ENCODE measurements around the gene KIF21A.
"Not testable (repeated sequence)": the region's sequence is repeated elsewhere in the genome, so short reads cannot be mapped to it uniquely, and the experiment has no call there.

KIF21A gene

GRCh38 chr12:39331539-39332261, 111.2 kb downstream of the KIF21A start:
- intact Hi-C loops (cut with micrococcal nuclease) = no loop called here
- Mint-ChIP-seq H3K27me3 (no peaks in the 10 kb centered on the region), H3K36me3 (ENCODE audit: low read depth) (no peaks in the 10 kb centered on the region), H3K4me1 (ENCODE audit: low read depth) (no peaks in the 10 kb centered on the region), H3K27ac (no peak overlapping the region), H3K9me3 (no peaks in the 10 kb centered on the region), H3K4me3 (no peak overlapping the region)

GRCh38 chr12:39329876-39330275, 113.0 kb downstream of the KIF21A start:
- no peaks in the 10 kb centered on the region for H3K9me3 Mint-ChIP-seq
- intact Hi-C loops (cut with micrococcal nuclease) = no loop called here
- H3K27ac Mint-ChIP-seq = no peak overlapping the region
- no peaks in the 10 kb centered on the region for H3K27me3 Mint-ChIP-seq
- no peak overlapping the region for H3K4me3 Mint-ChIP-seq
- no peaks in the 10 kb centered on the region for H3K4me1 Mint-ChIP-seq (ENCODE audit: low read depth)
- no peaks in the 10 kb centered on the region for H3K36me3 Mint-ChIP-seq (ENCODE audit: low read depth)

- H3K4me3 Mint-ChIP-seq = no peak overlapping the region
- intact Hi-C loops (cut with micrococcal nuclease) = no loop called here
Observed at GRCh38 chr12:39329018-39329417, 113.9 kb downstream of the KIF21A start.

GRCh38 chr12:39327965-39328364, 115.0 kb downstream of the KIF21A start:
- no peak overlapping the region for H3K27ac Mint-ChIP-seq
- intact Hi-C loops (cut with micrococcal nuclease) = no loop called here
- H3K27me3 Mint-ChIP-seq = no peaks in the 10 kb centered on the region
- H3K4me3 Mint-ChIP-seq = no peak overlapping the region
- no peaks in the 10 kb centered on the region for H3K36me3 Mint-ChIP-seq (ENCODE audit: low read depth)
- no peaks in the 10 kb centered on the region for H3K4me1 Mint-ChIP-seq (ENCODE audit: low read depth)
- no peaks in the 10 kb centered on the region for H3K9me3 Mint-ChIP-seq

More at GRCh38 chr12:39329018-39329417, 113.9 kb downstream of the KIF21A start:
- Mint-ChIP-seq H3K36me3 (ENCODE audit: low read depth) (no peaks in the 10 kb centered on the region), H3K4me1 (ENCODE audit: low read depth) (no peaks in the 10 kb centered on the region), H3K9me3 (no peaks in the 10 kb centered on the region), H3K27me3 (no peaks in the 10 kb centered on the region), H3K27ac (no peak overlapping the region)

- H3K4me1 Mint-ChIP-seq (ENCODE audit: low read depth) = no peaks in the 10 kb centered on the region
- no peaks in the 10 kb centered on the region for H3K27me3 Mint-ChIP-seq
- H3K36me3 Mint-ChIP-seq (ENCODE audit: low read depth) = no peaks in the 10 kb centered on the region
- H3K27ac Mint-ChIP-seq = no peak overlapping the region
- H3K9me3 Mint-ChIP-seq = no peaks in the 10 kb centered on the region
- intact Hi-C loops (cut with micrococcal nuclease) = no loop called here
- no peak overlapping the region for H3K4me3 Mint-ChIP-seq
Observed at GRCh38 chr12:39327510-39327909, 115.4 kb downstream of the KIF21A start.

GRCh38 chr12:39319180-39319579, 123.7 kb downstream of the KIF21A start:
- H3K4me1 Mint-ChIP-seq (ENCODE audit: low read depth) = no peaks in the 10 kb centered on the region
- H3K9me3 Mint-ChIP-seq = no peaks in the 10 kb centered on the region
- H3K4me3 Mint-ChIP-seq = no peak overlapping the region
- no peaks in the 10 kb centered on the region for H3K27me3 Mint-ChIP-seq
- no peak overlapping the region for H3K27ac Mint-ChIP-seq
- intact Hi-C loops (cut with micrococcal nuclease) = loop anchor here (5.0 to 10.0 kb wide), 3 partner anchors 118 to 673 kb away; no protein-coding TSS in a partner anchor
- H3K36me3 Mint-ChIP-seq (ENCODE audit: low read depth) = no peaks in the 10 kb centered on the region

- Mint-ChIP-seq H3K36me3 (ENCODE audit: low read depth) (no peaks in the 10 kb centered on the region), H3K27ac (no peak overlapping the region), H3K9me3 (no peaks in the 10 kb centered on the region), H3K4me3 (no peak overlapping the region), H3K27me3 (no peaks in the 10 kb centered on the region), H3K4me1 (ENCODE audit: low read depth) (no peaks in the 10 kb centered on the region)
- intact Hi-C loops (cut with micrococcal nuclease) = loop anchor here (10.0 kb wide), 1 partner anchor 380 kb away; no protein-coding TSS in a partner anchor
Observed at GRCh38 chr12:39314547-39314946, 128.4 kb downstream of the KIF21A start.

- no peaks in the 10 kb centered on the region for H3K36me3 Mint-ChIP-seq (ENCODE audit: low read depth)
- H3K4me1 Mint-ChIP-seq (ENCODE audit: low read depth) = no peaks in the 10 kb centered on the region
- no peak overlapping the region for H3K4me3 Mint-ChIP-seq
- no peak overlapping the region for H3K27ac Mint-ChIP-seq
- no peaks in the 10 kb centered on the region for H3K9me3 Mint-ChIP-seq
- intact Hi-C loops (cut with micrococcal nuclease) = no loop called here
- H3K27me3 Mint-ChIP-seq = no peaks in the 10 kb centered on the region
Observed at GRCh38 chr12:39309516-39309915, 133.4 kb downstream of the KIF21A start.

- no peak overlapping the region for H3K27ac Mint-ChIP-seq
Observed at GRCh38 chr12:39301422-39301821, 141.5 kb downstream of the KIF21A start.

GRCh38 chr12:39300799-39301198, 142.1 kb downstream of the KIF21A start:
- Mint-ChIP-seq H3K27me3 (no peaks in the 10 kb centered on the region), H3K4me1 (ENCODE audit: low read depth) (no peaks in the 10 kb centered on the region), H3K4me3 (no peak overlapping the region), H3K36me3 (ENCODE audit: low read depth) (no peaks in the 10 kb centered on the region), H3K27ac (no peak overlapping the region), H3K9me3 (no peaks in the 10 kb centered on the region)
- intact Hi-C loops (cut with micrococcal nuclease) = no loop called here

More at GRCh38 chr12:39301422-39301821, 141.5 kb downstream of the KIF21A start:
- Mint-ChIP-seq H3K36me3 (ENCODE audit: low read depth) (no peaks in the 10 kb centered on the region), H3K4me3 (no peak overlapping the region), H3K4me1 (ENCODE audit: low read depth) (no peaks in the 10 kb centered on the region), H3K9me3 (no peaks in the 10 kb centered on the region), H3K27me3 (no peaks in the 10 kb centered on the region)
- intact Hi-C loops (cut with micrococcal nuclease) = no loop called here

- intact Hi-C loops (cut with micrococcal nuclease) = no loop called here
- no peaks in the 10 kb centered on the region for H3K27me3 Mint-ChIP-seq
- H3K4me3 Mint-ChIP-seq = no peak overlapping the region
- H3K36me3 Mint-ChIP-seq (ENCODE audit: low read depth) = no peaks in the 10 kb centered on the region
- no peaks in the 10 kb centered on the region for H3K4me1 Mint-ChIP-seq (ENCODE audit: low read depth)
- H3K9me3 Mint-ChIP-seq = no peaks in the 10 kb centered on the region
- no peak overlapping the region for H3K27ac Mint-ChIP-seq
Observed at GRCh38 chr12:39297891-39298290, 145.0 kb downstream of the KIF21A start.

GRCh38 chr12:39296496-39296895, 146.4 kb downstream of the KIF21A start:
- Mint-ChIP-seq H3K4me3 (no peak overlapping the region), H3K4me1 (ENCODE audit: low read depth) (no peaks in the 10 kb centered on the region), H3K9me3 (no peaks in the 10 kb centered on the region), H3K27ac (no peak overlapping the region), H3K27me3 (no peaks in the 10 kb centered on the region), H3K36me3 (ENCODE audit: low read depth) (no peaks in the 10 kb centered on the region)
- intact Hi-C loops (cut with micrococcal nuclease) = no loop called here

- not testable (repeated sequence) for H3K27ac Mint-ChIP-seq
Observed at GRCh38 chr12:39295593-39295992, 147.3 kb downstream of the KIF21A start.

GRCh38 chr12:39294715-39295114, 148.2 kb downstream of the KIF21A start:
- H3K27me3 Mint-ChIP-seq = no peaks in the 10 kb centered on the region
- H3K27ac Mint-ChIP-seq = no peak overlapping the region
- H3K4me3 Mint-ChIP-seq = no peak overlapping the region
- H3K36me3 Mint-ChIP-seq (ENCODE audit: low read depth) = no peaks in the 10 kb centered on the region
- intact Hi-C loops (cut with micrococcal nuclease) = no loop called here
- H3K9me3 Mint-ChIP-seq = no peaks in the 10 kb centered on the region
- no peaks in the 10 kb centered on the region for H3K4me1 Mint-ChIP-seq (ENCODE audit: low read depth)

More at GRCh38 chr12:39295593-39295992, 147.3 kb downstream of the KIF21A start:
- H3K4me1 Mint-ChIP-seq (ENCODE audit: low read depth); H3K36me3 Mint-ChIP-seq (ENCODE audit: low read depth); intact Hi-C loops (cut with micrococcal nuclease); H3K27me3 Mint-ChIP-seq; H3K4me3 Mint-ChIP-seq; H3K9me3 Mint-ChIP-seq: not testable (repeated sequence)

GRCh38 chr12:39292125-39292630, 150.7 kb downstream of the KIF21A start:
- Mint-ChIP-seq H3K4me1 (ENCODE audit: low read depth) (peaks cover 6% of the 10 kb centered on the region), H3K9me3 (no peaks in the 10 kb centered on the region), H3K27me3 (no peaks in the 10 kb centered on the region), H3K4me3 (no peak overlapping the region), H3K27ac (no peak overlapping the region), H3K36me3 (ENCODE audit: low read depth) (no peaks in the 10 kb centered on the region)
- intact Hi-C loops (cut with micrococcal nuclease) = no loop called here
